A549 treated with dexamethasone at 1 μM for 4 hours (cell line): ENCODE measurements around the gene SH2D3C. TPM values are rescaled to one million over a fixed set of nuclear protein-coding genes. Genes with fewer than 3 reads are reported as not detected.

Source experiments
- total RNA-seq: library from RNA; stranded (reverse); fragments of 200-300 nt; extraction: Qiagen RNA extraction; gene quantifications from 5 replicates; pipeline ENCODE4 v1.2.3, GENCODE V29; 2022

Gene SH2D3C
- total RNA-seq = 0.06 to 0.13 TPM (median 0.06 TPM) in 3 of 5 replicates, not detected in the others

GRCh38 chr9:127778280-127779135, at the start of gene SH2D3C:
SH2D3C (minus strand) TSS chr9:127778666; CDS start chr9:127778627, 39 bp downstream.

GRCh38 chr9:127802576-127803443, 24.3 kb upstream of the SH2D3C start, which contains the start of gene FPGS:
FPGS (plus strand) TSS chr9:127802882; CDS start chr9:127802925, 43 bp downstream.

GRCh38 chr9:127785933-127786772, 7.7 kb upstream of the SH2D3C start, which contains the start of gene CDK9:
CDK9 (plus strand) TSS chr9:127786034; CDS start chr9:127786149, 115 bp downstream.

GRCh38 chr9:127734747-127735529, 43.5 kb downstream of the SH2D3C start, which contains the start of gene TOR2A:
TOR2A (minus strand) TSS chr9:127735294; CDS start chr9:127735270, 24 bp downstream.

GRCh38 chr9:127715470-127716337, 62.8 kb downstream of the SH2D3C start, which contains the start of the genes PTRH1 and TTC16:
PTRH1 (minus strand) TSS chr9:127715663; CDS start chr9:127715639, 24 bp downstream.
TTC16 (plus strand) TSS chr9:127716079; CDS start chr9:127716146, 67 bp downstream.

GRCh38 chr9:127706836-127707241, 71.6 kb downstream of the SH2D3C start, which contains the start of gene CFAP157:
CFAP157 (plus strand) TSS chr9:127706988; CDS start chr9:127707032, 44 bp downstream.

Other genes with a start within 250 kb of the SH2D3C start
- 13.6 to 19.7 TPM (median 18.6 TPM) in 5 replicates for gene STXBP1, start 166.4 kb downstream of the SH2D3C start, total RNA-seq
- gene CFAP157, start 71.7 kb downstream of the SH2D3C start, total RNA-seq = 0.05 to 0.11 TPM (median 0.09 TPM) in 4 of 5 replicates, not detected in the other
- gene PTRH1, start 63.0 kb downstream of the SH2D3C start, total RNA-seq = 15.3 to 24.0 TPM (median 18.6 TPM) in 5 replicates
- gene TTC16, start 62.6 kb downstream of the SH2D3C start, total RNA-seq = 0.02 to 0.07 TPM (median 0.04 TPM) in 4 of 5 replicates, not detected in the other
- 10.5 to 15.8 TPM (median 15.2 TPM) in 5 replicates for gene TOR2A, start 43.4 kb downstream of the SH2D3C start, total RNA-seq
- gene CDK9, start 7.4 kb upstream of the SH2D3C start, total RNA-seq = 42.0 to 50.0 TPM (median 43.1 TPM) in 5 replicates
- 41.2 to 53.8 TPM (median 48.2 TPM) in 5 replicates for gene FPGS, start 24.2 kb upstream of the SH2D3C start, total RNA-seq
- 0.07 to 0.16 TPM (median 0.09 TPM) in 5 replicates for gene ENG, start 76.0 kb upstream of the SH2D3C start, total RNA-seq
- gene AK1, start 99.0 kb upstream of the SH2D3C start, total RNA-seq = 41.1 to 85.2 TPM (median 75.6 TPM) in 5 replicates
- 19.3 to 24.9 TPM (median 21.5 TPM) in 5 replicates for gene ST6GALNAC6, start 120.9 kb upstream of the SH2D3C start, total RNA-seq
- gene ST6GALNAC4, start 138.4 kb upstream of the SH2D3C start, total RNA-seq = 9.3 to 19.4 TPM (median 16.2 TPM) in 5 replicates
- gene PIP5KL1, start 152.1 kb upstream of the SH2D3C start, total RNA-seq = 1.2 to 2.0 TPM (median 1.6 TPM) in 5 replicates
- gene DPM2, start 159.2 kb upstream of the SH2D3C start, total RNA-seq = 35.5 to 42.3 TPM (median 41.1 TPM) in 5 replicates
- gene EEIG1, start 202.3 kb upstream of the SH2D3C start, total RNA-seq = 32.2 to 51.9 TPM (median 43.0 TPM) in 5 replicates